NCI-H2227 (cell line): Measurements from ENCODE around the gene SNX32.

ENCODE experiments used
- DNase-seq: peaks from one replicate; lab custom pipeline; 2025; ENCODE audit not compliant: unreplicated experiment; lab: John Stamatoyannopoulos, UW

SNX32 gene

DNA sequence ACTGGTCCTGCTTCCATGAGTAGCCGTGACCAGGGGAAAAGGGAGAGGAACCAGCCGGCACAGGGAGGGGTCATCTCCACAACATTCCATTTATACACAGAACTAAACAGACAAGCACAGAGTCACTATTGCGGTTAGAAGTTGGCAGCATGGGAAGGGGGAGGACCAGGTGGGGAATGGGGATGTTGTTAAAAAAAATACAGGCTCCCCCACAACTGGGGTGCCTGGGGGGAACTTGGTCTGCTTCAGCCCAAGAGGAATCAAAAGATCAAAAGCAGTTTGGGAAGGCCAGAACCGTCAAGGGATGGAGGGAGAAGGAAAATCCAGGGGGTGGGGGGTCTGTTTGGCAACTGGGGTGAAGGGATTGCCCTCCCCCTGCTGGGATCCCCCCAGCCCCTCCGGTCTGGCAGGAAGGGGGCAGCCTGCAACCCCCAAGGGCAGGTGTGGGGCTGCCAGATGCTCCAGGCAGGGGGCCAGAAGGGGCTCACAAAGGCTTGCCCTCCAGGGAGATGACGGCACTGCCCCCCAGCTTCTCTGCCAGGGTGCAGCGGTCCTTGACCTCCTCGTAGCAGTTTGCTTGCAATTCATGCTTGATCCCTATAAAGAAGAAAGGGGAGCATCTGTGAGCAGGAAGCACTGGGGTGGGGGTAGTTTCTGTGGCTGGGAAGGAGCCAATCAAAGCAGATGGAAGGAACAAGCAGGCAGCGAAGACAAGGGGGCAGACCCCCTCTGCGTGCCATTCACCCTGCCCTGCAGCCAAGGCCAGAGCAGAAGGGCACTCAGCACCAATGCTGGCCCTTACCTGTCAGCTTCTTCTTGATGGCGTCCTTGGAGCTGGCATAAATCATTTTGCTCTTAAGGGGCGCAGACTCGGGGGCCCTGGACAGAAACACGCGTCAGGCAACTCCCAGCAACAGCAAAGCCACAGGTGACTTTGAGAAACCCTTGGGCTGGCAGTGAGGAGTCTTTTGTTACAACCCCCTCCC, 21.4 kb downstream of the SNX32 start:
- no peak for DNase-seq

DNA sequence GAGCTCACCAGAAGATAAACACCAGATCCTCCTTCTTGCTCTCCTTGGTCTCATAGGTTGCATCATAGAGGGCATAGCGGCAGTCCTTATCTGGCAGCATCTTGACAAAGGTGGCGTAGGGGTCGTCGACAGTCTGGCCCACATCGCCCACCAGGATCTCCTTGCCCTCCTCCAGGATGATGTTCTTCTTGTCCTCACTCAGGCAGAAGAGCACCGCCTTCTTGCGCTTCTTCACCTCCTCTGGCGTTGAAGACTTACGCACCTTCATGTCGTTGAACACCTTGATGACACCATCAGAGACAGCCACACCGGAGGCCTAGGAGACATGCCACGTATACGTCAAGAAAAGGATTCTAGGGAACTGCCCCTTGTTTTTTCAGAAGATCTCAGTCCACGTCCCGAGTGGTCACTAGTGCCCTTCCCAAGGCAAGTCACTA, 22.2 kb downstream of the SNX32 start:
- no peak for DNase-seq

DNA sequence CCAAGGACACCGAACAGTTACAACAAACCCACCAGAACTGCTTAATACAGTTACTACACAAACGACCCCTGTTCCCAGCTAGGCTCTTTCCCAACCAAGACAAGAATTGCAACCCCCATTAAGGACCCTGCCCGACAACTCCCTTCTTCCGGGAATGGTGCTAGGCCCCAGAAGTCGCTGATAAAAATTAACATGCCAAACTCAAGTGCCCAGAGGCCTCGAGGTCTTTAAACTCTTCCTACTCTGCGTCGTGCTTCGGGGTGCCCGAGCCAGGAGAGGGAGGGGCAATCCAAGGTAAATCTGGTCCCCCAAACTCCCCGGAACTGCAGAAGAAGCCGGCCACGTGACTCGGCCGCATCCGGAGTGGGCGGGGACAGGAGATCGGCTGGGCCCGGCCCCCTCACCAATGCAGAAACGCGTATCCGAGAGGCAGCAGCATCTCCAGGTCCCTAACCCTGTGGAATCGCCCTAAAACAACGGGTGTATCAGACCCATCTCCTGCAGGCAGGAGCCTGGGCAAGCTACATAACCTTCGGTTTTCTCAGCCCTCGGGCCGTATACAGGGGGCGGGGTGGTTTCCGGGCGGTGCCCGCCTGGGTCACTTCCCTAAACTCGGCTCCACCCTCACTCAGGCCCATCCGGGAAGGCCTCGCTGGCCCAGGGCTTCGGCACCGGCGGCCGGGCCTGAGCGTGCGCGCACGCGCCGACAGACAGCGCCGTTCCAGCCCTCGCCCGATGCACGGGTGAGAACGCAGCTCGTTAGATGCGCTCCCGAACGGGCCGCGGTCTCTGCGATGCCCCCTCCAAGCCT, 23.1 kb downstream of the SNX32 start:
- DNase-seq: peak; percentile 85

DNA sequence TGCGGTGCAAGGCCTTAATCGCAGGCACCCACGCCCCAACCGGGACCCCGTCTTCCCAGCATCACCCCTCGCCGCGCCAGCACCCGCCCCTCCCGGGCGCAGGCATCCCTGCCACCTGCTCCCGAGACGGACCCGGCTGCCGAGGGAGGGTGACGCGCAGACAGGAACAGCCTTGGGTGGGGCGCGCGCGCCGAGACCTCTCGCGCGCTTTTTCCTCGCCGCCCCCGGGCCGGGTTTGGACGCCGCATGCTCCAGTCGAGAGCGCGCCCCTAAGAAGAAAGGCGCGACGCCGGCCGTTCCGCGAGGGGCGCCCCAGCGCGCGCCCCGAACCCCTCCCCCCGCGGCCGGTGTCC, 23.7 kb downstream of the SNX32 start:
- DNase-seq: no peak

DNA sequence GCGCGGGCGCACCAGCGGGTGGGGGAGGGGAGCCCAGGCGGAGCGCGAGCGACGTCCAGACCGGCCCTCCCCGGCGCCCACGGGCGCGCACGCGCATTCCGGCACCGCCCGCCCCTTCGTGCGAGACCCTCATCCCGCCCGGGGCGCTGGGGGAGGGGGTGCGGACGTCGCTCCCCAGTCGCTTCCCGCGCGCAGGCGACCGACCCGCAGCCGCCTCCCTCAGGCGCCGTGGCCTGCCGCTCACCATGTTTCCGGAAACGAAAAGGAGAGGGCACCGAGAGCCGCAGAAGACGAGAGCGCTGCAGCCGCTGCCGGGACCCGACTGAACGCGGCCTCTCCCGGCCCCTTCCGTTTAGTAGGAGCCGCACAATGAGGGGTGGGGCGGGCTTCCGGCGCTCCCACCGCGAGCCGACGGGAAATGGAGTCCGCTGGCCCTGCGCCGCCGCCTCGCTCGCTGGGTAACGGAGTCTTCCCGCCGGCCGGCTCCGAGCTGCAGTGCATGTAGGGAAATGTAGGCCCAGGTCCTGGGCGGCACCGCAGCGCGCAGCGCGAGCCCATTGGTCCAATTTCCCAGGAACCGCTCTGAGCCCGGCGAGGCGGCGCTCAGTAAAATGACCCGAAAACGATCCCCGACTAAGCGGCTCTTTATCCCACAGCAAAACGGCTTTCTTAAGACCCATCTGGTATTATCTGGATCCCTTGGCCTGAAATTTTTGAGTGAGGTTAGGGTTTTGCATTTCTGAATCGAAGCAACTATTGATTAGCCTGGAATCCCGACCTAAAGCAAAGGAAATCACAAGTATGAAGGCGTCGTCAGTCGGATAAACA, 24.3 kb downstream of the SNX32 start, which contains the start of gene CFL1:
CFL1 (minus strand) TSS at position 328 of the 828 bp plus-strand sequence; CDS start at position 247, 81 bp downstream.
- peak; percentile 98 for DNase-seq

DNA sequence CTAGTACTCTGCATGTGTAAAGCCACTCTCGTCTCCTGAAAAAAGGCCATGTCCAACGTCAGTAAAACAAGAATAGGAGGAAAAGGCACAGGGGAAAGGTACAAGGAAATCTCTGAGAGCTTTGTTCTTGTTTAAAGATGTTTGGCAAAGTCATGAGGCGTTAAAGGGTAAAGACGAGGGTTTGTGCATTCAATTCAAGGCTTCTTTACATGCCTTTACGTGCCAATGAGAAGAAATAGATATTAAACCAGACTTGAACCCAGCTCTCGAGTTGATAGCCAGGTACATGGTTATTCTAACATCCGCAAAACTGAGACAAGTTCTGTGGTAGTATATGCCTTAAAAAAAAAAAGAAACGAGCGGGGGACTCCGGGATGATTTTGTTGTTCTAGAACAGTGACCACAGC, 24.9 kb downstream of the SNX32 start:
- DNase-seq: no peak

DNA sequence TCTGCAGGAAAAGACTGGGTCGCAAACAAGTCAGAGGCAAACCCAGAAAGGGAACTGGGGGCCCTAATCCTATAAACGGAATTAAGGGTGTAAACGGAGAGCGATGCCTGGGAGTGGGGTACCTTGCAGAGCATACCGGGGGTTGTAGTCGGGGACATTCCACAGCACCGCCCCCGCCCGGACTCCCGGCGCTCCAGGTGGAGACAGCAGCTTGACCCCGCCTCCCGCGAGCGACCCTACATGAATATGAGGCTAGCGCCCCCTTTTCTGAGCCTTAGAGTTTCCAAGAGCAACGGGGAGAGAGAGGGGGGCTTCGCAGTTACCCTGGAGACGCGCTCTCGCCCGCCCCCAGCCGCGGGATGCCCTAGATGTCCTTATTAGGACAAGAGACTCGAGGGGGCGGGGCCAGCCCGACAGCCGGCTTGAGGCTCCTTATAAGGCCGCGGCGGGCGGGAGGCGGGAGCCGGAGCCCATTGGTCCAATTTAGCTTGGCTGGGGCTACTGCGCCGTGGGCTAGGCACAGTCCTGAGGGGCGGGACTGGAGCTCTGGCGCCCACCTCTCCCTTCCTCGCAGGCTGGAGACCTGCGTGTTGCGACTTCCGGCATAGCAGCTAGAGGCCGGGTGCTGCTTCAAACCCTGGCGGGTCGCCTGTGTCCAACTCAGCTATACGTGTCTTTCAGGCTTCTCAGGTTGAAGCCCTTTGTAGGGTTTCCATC, 25.5 kb downstream of the SNX32 start:
- peak; percentile 100 for DNase-seq

DNA sequence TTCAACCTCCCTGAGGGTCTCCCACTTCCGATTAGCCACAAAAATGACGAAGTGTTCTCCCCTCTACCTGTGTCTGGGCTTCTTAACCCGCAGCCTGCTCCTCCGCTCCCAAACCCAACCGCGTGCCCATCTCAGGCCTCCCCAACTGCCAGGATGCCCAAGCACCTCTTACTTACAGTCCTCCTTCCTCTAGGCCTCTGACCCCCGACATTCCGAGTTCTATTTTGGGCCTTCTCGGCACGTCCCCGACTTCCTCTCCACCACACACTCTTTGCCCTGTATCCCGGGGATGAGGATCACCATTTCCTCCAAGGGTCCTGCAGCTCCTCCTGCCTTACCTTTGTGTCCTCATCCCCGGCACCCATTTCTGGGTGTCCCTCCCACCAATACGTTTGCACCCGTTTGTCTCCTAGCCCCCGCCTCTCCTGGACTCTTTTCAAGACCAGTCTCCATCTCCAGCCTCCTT, 26.1 kb downstream of the SNX32 start:
- no peak for DNase-seq

DNA sequence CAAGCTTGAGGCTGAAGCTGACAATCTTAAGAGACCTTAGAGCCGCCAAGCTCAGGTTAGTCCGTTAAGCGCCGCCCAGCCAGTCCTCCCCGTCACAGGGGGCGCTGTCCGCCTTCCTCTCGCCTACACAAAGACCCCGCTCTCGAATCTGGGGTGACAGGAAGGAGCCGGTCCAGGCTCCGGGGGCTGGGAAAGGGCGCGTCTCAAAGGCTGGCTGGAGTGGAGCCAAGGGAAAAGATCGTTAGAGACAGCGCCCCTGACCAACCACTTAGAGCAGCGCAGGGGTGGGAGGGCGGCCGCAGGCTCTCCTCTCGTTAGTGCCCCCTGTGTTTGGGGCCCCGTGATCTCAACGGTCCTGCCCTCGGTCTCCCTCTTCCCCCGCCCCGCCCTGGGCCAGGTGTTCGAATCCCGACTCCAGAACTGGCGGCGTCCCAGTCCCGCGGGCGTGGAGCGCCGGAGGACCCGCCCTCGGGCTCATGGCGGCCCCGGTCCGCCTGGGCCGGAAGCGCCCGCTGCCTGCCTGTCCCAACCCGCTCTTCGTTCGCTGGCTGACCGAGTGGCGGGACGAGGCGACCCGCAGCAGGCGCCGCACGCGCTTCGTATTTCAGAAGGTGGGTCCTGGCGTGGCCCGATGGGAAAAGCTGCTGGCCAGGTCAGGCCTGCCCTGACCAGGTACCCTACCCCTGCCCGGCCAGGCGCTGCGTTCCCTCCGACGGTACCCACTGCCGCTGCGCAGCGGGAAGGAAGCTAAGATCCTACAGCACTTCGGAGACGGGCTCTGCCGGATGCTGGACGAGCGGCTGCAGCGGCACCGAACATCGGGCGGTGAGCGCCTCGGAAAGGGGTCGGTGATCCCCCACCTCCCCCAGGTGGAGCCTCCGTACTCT, 26.8 kb downstream of the SNX32 start, which contains the start of gene MUS81:
MUS81 (plus strand) TSS at position 156 of the 887 bp plus-strand sequence; CDS start at position 477, 321 bp downstream.
- peak; percentile 98 for DNase-seq

DNA sequence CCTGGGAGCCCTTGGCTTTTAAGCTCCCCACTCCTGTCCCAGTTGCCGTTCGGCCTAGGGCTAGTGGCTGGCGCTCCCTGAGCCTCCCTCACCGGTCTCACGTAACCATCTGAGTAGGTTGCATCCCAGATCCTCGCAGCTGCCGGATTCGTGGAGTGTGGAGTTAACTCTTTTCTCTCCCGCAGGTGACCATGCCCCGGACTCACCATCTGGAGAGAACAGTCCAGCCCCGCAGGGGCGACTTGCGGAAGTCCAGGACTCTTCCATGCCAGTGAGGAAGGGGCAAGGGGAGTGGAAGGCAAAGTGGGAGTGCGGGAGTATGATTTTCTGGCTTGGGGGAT, 27.4 kb downstream of the SNX32 start:
- DNase-seq: no peak

DNA sequence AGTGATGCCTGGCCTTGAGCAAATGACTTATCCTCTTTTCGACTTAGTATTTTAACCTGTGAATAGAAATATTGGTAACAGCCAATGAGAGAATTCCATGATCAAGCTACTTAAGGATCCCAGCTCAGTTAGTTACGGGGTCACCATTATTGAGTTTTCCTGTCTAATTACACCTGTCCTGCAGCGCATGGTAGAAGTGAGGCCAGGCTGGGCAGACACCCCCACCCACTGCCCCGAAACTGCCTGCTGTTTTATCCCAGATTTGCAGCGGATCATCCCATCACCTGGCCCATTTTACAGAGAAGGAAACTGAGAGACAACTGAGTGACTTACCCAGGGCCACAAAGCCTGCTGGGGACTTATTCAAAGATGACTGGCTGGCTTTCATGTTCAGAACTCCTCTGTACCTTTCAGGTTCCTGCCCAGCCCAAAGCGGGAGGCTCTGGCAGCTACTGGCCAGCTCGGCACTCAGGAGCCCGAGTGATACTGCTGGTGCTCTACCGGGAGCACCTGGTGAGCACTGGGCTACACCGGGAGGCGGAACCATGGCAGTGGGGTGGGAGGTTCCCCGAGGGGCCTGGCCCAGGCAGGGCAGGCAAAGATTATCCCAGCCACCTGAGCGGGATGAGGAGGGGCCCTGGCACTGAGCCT, 27.9 kb downstream of the SNX32 start:
- DNase-seq: no peak

DNA sequence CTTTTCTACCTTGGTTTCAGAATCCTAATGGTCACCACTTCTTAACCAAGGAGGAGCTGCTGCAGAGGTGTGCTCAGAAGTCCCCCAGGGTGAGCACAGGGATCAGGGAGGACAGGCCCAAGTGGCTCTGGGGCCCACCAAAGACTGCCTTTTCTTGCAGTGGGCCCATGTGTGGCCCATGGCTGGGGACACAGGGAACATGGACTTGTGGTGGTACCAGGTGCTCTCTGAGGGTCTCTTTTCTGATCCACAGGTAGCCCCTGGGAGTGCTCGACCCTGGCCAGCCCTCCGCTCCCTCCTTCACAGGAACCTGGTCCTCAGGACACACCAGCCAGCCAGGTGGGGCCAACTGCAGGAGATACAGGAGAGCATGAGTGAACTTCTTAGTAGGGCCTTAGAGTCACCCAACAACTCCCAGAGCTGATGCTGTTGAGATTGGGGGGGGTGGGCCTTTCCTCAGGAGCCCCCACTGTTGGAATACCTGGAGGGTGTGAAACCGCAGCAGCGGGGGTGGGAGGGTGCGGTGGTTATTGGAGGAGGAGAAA, 28.5 kb downstream of the SNX32 start:
- no peak for DNase-seq

DNA sequence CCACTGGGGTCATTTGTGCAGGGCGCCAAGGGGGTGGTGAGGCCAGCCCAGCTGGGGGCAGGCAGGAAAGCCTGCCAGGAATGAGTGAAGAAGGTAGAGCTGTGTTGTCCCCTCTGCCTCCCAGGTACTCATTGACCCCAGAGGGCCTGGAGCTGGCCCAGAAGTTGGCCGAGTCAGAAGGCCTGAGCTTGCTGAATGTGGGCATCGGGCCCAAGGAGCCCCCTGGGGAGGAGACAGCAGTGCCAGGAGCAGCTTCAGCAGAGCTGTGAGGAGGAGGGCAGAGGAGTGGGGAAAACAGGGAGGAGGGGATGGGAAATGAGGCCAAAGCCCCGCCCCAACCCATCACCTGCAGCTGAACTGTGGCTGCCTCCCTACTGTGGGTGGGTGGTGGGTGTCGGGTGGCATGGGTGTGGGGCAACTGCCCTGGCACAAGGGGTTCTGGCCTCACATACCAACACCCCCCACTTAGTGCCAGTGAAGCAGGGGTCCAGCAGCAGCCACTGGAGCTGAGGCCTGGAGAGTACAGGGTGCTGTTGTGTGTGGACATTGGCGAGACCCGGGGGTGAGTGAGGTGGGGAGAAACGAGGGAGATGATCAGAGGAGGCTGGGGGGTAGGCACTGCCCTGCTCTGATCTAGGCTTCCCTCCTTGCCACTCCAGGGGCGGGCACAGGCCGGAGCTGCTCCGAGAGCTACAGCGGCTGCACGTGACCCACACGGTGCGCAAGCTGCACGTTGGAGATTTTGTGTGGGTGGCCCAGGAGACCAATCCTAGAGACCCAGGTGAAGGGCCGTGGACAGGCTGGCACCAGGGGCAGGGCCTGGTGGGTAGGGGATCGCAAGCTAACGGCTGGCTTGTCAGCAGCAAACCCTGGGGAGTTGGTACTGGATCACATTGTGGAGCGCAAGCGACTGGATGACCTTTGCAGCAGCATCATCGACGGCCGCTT, 29.5 kb downstream of the SNX32 start:
- DNase-seq: no peak

DNA sequence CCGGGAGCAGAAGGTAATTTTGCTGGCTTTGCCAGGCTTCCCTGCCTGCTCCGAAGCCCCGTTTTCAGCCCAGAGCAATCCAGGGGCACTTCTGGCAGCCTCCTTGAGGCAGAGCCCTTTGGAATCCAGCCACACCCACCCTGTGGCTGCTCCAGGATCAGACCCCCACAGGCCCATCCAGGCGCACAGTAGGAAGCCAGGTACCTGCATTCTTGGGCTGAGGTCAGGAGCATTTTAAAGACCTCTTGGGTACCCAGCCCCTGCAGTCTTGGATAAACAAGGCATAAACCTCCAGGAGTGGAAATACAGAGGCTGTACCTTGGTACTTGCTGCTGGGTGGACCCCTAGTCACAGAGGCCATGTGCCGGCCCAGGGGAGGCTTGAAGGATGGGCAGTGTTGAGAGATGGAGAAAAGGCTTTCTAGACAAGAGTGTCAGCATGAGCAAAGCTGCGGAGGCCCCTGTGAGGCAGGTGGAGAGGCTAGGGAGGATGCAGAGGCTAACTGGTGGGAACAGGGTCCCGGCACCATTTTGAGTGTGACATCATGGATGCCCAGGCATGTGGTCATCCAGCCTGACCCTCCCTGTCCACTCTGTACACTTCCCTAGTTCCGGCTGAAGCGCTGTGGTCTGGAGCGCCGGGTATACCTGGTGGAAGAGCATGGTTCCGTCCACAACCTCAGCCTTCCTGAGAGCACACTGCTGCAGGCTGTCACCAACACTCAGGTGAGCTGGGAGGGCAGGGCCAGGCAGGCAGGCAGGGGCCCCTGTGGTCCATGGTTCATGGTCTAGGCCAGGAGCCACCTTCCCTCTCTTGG, 30.3 kb downstream of the SNX32 start:
- no peak for DNase-seq

DNA sequence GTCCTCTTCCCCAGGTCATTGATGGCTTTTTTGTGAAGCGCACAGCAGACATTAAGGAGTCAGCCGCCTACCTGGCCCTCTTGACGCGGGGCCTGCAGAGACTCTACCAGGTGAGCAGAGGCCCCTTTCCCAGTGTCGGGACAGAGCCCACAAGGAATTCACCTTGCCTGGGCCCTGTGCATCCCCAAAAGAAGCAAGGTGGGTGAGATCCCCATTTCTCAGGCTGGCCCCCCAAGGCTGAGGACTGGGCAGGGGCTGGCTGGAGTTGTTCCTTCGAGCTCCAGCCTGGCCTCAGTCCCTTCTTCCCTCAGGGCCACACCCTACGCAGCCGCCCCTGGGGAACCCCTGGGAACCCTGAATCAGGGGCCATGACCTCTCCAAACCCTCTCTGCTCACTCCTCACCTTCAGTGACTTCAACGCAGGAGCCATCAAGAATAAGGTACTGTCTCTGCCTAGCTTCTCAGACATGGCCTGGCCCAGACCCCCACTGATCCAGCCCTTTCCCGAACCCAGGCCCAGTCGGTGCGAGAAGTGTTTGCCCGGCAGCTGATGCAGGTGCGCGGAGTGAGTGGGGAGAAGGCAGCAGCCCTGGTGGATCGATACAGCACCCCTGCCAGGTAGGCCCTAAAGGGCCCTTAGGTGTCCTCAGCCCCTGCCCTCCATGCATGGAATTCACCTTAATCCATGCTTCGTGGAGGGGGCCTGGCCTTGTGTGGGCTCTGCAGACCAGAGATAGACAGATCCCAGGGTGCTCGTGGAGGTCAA, 31.1 kb downstream of the SNX32 start:
- no peak for DNase-seq
